Right lobe of liver (tissue), 6 donors: Measurements from ENCODE around the gene CNOT6L. TPM values are rescaled to one million over a fixed set of nuclear protein-coding genes. Genes with fewer than 3 reads are reported as not detected.

Experiments used
- ATAC-seq, 4 donors: fragments of 200-7000 bp; cut with Tn5 transposase; one replicate each; pipeline ENCODE4 v1.9.1; 2020; ENCODE audit warnings: mild to moderate bottlenecking in 4 of 4, moderate library complexity in 4 of 4
- DNase-seq, 3 donors: peaks; one replicate each; pipeline ENCODE4 v3.0.0-alpha.2; 2020
- H3K27ac ChIP-seq, 3 donors: fragments of 200-600 bp; one replicate each; pipeline ENCODE4 v1.8.0; 2022
- H3K27me3 ChIP-seq, 2 donors: fragments of 200-600 bp; one replicate each; pipeline ENCODE4 v1.8.0; 2022
- H3K36me3 ChIP-seq, 4 donors: fragments of 200-600 bp; sonication (generic) in 1 of 4; one replicate each; pipeline versions ENCODE4 v1.5.1 to v1.8.0; 2017 to 2022; ENCODE audit warnings: control low read depth in 1 of 4
- H3K4me1 ChIP-seq, 4 donors: fragments of 200-600 bp; sonication (generic) in 1 of 4; one replicate each; pipeline versions ENCODE4 v1.5.1 to v1.8.0; 2017 to 2022; ENCODE audit warnings: control low read depth in 1 of 4
- H3K4me3 ChIP-seq, 3 donors: fragments of 200-600 bp; one replicate each; pipeline ENCODE4 v1.8.0; 2022
- H3K9me3 ChIP-seq, 4 donors: fragments of 200-600 bp; sonication (generic) in 1 of 4; one replicate each; pipeline versions ENCODE4 v1.5.1 to v1.8.0; 2017 to 2022; ENCODE audit warnings: control low read depth in 1 of 4
- POLR2A ChIP-seq: fragments of 450-650 bp; IDR thresholded peaks from one replicate; pipeline ENCODE4 v1.6.1; 2017; ENCODE audit warnings: antibody characterized with exemption, mild to moderate bottlenecking
- WGBS: methylation state at CpG from one replicate; pipeline ENCODE4 v1.1.6; 2018; ENCODE audit warnings: low coverage, low lambda C conversion rate; ENCODE audit not compliant: insufficient coverage; ENCODE audit errors: missing lambda C conversion rate; 5-methylcytosine and 5-hydroxymethylcytosine counted together
- intact Hi-C, 2 donors: fragments of 100-400 bp; cut with DNase I; formaldehyde crosslinking; loops; one replicate each; pipeline versions ENCODE4 v1.11.2 to v1.14.1; 2022
- small RNA-seq, 2 experiments: library from RNA; depleted of rRNA; stranded (forward); fragments of <200 nt; gene quantifications; one replicate each; pipeline ENCODE3, GENCODE V24; 2016
- total RNA-seq, 6 experiments: library from RNA; depleted of rRNA in 2 of 6; stranded (reverse); fragments of >200 nt in 2 of 6; fragmentation: NEBNext Ultra II Directional in 3 of 6; extraction: Animal tissue kit (Norgen Biotek cat#: 25700) in 3 of 6; gene quantifications; one replicate each; pipeline versions ENCODE4 v1.1.0 to v1.2.4, GENCODE V29; 2016 to 2023
- TF ChIP-seq, protein P1 (sequence below), 4 donors: fragments of 200-600 bp in 3 of 4; fragments of 450-650 bp in 1 of 4; IDR thresholded peaks; one replicate each; pipeline versions ENCODE4 v1.5.1 to v1.8.0; 2016 to 2022; ENCODE audit warnings: antibody characterized with exemption in 4 of 4, mild to moderate bottlenecking in 2 of 4
- donor health status: DM: no; HTN: yes; CAD: no.
- donor health status: DM: no; HTN: no; CAD: no.
- donor health status: DM: no; HTN: no; CAD: no.
- donor health status: DM: no; HTN: yes; CAD: no.
- donor health status: DM: no; HTN: yes; CAD: no.

The CNOT6L gene
- total RNA-seq, 6 experiments from 2014 or later = 9.1 to 38.1 (median 25.0) TPM

GRCh38 chr4:77669946-77670590 lies 149.1 kb downstream of the CNOT6L start:
- no peaks in the 10 kb centered on the region for H3K36me3 ChIP-seq
- 34% methylated on average over 6 of the region's 7 CpGs for WGBS
- no peaks in the 10 kb centered on the region for H3K4me1 ChIP-seq
- TF ChIP-seq POLR2A = no peak
- TF ChIP-seq, protein P1, sequence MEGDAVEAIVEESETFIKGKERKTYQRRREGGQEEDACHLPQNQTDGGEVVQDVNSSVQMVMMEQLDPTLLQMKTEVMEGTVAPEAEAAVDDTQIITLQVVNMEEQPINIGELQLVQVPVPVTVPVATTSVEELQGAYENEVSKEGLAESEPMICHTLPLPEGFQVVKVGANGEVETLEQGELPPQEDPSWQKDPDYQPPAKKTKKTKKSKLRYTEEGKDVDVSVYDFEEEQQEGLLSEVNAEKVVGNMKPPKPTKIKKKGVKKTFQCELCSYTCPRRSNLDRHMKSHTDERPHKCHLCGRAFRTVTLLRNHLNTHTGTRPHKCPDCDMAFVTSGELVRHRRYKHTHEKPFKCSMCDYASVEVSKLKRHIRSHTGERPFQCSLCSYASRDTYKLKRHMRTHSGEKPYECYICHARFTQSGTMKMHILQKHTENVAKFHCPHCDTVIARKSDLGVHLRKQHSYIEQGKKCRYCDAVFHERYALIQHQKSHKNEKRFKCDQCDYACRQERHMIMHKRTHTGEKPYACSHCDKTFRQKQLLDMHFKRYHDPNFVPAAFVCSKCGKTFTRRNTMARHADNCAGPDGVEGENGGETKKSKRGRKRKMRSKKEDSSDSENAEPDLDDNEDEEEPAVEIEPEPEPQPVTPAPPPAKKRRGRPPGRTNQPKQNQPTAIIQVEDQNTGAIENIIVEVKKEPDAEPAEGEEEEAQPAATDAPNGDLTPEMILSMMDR (IDR thresholded peaks at IDR 0.05) = no peak
- DNase-seq (peak in 2 of 3 donors; percentile 22 to 50), ATAC-seq (peak; percentile 40 to 51 (median 51))
- no peak overlapping the region for H3K4me3 ChIP-seq
- no peak overlapping the region for H3K27ac ChIP-seq
- intact Hi-C loops = no loop called here
- no peaks in the 10 kb centered on the region for H3K9me3 ChIP-seq
- no peaks in the 10 kb centered on the region for H3K27me3 ChIP-seq

DNA sequence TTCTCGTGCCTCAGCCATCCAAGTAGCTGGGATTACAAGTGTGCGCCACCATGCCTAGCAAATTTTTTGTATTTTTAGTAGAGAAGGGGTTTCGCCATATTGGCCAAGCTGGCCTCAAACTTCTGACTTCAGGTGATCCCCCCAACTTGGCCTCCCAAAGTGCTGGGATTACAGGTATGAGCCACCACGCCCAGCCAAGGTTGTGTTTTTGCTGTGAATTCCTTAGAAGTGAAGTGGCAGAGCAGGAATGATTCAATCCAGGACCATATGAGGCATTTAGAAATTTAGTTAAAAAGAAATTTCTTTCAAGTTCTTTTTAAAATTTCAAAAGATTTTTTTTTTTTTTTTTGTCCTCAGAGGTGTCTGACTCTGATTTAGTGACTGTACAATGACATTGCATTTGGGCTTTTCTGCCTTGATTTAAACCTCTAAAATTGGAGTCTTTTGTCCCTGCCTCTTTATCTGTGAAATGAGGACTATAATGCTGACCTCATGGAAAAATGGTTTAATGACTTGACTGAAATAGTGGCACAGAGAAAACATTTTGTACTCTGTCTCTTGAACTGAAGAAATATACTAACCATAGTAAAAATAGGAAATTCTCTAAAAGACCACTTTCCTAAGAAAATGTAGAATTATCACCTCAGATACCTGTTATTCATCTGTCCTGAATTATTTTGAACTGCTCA lies 153.6 kb downstream of the CNOT6L start:
- H3K4me3 ChIP-seq = no peak overlapping the region
- no peaks in the 10 kb centered on the region for H3K36me3 ChIP-seq
- H3K27ac ChIP-seq = no peak overlapping the region
- H3K9me3 ChIP-seq = no peaks in the 10 kb centered on the region
- 79% methylated on average over 4 of the region's 4 CpGs for WGBS
- no peak for DNase-seq
- intact Hi-C loops = no loop called here
- H3K27me3 ChIP-seq = no peaks in the 10 kb centered on the region
- TF ChIP-seq POLR2A = no peak
- TF ChIP-seq, protein P1 (IDR thresholded peaks at IDR 0.05) = no peak
- ATAC-seq = no peak
- H3K4me1 ChIP-seq = no peaks in the 10 kb centered on the region

Small RNA genes lying within 50 kb of the gene (small RNA-seq; reads per million reads assigned to genes)
- gene AC112225.1 = 0 reads per million in 2 experiments
- gene RF00612 = 0 to 0.10 reads per million in 2 experiments

Other genes starting within 250 kb of the CNOT6L start
- 100 to 1,000 TPM in 2 of 6 experiments, 10 to 100 TPM in 1, 1 to 10 TPM in 1, under 1 TPM in 1, not detected in 1; 0.18 to 128 (median 62.8) TPM for gene CXCL13, start 213.5 kb downstream of the CNOT6L start, total RNA-seq
- 10 to 100 TPM; 12.8 to 26.0 (median 17.8) TPM for gene MRPL1, start 43.5 kb upstream of the CNOT6L start, total RNA-seq
- 1 to 10 TPM in 1 of 6 experiments, under 1 TPM in 5; 0.12 to 1.5 (median 0.45) TPM for gene FRAS1, start 238.0 kb upstream of the CNOT6L start, total RNA-seq